ENCODE results near the gene FANK1. TPM values are rescaled to one million over a fixed set of nuclear protein-coding genes. Genes with fewer than 3 reads are reported as not detected.

Gene FANK1
- polyA plus RNA-seq, 1 donor from 2014 or later = 3.1 TPM

DNA sequence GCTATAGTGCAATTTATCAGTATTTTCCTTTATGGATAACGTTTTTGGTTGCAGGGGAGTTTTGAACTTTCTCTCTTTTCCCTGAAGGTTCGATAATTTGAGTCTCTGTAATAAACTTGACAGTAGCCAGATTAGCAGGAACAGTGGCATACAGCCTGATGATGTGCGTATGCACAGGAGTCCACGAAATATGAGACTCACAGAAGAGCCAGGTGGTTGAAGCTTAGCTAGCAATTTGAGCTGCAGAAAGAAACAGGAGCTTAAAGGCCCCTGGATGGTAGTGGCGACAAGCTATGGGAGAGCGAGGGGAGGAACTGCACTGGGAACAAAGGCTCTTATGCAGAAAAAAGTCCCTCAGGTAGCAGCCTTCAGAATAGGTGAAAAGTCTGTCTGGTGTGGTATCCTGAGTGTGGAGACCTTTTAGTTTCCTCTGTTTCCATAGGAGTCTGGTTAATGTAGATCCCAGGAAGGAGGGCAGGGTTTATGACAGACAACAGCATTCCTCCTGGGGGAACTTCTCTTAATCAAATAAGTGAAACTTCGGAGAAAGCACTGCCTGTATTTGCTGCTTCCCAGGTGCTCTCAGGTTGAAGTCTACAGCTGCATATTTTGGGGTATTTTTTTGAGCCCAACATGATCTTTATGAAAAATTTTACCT, 32.7 kb downstream of the FANK1 start:
- no peak overlapping the region for H3K4me3 ChIP-seq (ENCODE audit: low read length)
- no peak for TF ChIP-seq TAF1 (IDR thresholded peaks at IDR 0.05; ENCODE audit: low read depth)
- no peak for TF ChIP-seq MXI1 (conservative IDR thresholded peaks at IDR 0.05; ENCODE audit: poor library complexity, severe bottlenecking)
- TF ChIP-seq SMC3 (conservative IDR thresholded peaks at IDR 0.05; ENCODE audit: poor library complexity) = no peak
- no peak for TF ChIP-seq POLR2AphosphoS5 (IDR thresholded peaks at IDR 0.05)
- no peak for TF ChIP-seq RAD21 (conservative IDR thresholded peaks at IDR 0.05)
- TF ChIP-seq, protein P1, sequence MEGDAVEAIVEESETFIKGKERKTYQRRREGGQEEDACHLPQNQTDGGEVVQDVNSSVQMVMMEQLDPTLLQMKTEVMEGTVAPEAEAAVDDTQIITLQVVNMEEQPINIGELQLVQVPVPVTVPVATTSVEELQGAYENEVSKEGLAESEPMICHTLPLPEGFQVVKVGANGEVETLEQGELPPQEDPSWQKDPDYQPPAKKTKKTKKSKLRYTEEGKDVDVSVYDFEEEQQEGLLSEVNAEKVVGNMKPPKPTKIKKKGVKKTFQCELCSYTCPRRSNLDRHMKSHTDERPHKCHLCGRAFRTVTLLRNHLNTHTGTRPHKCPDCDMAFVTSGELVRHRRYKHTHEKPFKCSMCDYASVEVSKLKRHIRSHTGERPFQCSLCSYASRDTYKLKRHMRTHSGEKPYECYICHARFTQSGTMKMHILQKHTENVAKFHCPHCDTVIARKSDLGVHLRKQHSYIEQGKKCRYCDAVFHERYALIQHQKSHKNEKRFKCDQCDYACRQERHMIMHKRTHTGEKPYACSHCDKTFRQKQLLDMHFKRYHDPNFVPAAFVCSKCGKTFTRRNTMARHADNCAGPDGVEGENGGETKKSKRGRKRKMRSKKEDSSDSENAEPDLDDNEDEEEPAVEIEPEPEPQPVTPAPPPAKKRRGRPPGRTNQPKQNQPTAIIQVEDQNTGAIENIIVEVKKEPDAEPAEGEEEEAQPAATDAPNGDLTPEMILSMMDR (IDR thresholded peaks at IDR 0.05; ENCODE audit: poor library complexity, severe bottlenecking) = no peak
- TF ChIP-seq, protein P2, sequence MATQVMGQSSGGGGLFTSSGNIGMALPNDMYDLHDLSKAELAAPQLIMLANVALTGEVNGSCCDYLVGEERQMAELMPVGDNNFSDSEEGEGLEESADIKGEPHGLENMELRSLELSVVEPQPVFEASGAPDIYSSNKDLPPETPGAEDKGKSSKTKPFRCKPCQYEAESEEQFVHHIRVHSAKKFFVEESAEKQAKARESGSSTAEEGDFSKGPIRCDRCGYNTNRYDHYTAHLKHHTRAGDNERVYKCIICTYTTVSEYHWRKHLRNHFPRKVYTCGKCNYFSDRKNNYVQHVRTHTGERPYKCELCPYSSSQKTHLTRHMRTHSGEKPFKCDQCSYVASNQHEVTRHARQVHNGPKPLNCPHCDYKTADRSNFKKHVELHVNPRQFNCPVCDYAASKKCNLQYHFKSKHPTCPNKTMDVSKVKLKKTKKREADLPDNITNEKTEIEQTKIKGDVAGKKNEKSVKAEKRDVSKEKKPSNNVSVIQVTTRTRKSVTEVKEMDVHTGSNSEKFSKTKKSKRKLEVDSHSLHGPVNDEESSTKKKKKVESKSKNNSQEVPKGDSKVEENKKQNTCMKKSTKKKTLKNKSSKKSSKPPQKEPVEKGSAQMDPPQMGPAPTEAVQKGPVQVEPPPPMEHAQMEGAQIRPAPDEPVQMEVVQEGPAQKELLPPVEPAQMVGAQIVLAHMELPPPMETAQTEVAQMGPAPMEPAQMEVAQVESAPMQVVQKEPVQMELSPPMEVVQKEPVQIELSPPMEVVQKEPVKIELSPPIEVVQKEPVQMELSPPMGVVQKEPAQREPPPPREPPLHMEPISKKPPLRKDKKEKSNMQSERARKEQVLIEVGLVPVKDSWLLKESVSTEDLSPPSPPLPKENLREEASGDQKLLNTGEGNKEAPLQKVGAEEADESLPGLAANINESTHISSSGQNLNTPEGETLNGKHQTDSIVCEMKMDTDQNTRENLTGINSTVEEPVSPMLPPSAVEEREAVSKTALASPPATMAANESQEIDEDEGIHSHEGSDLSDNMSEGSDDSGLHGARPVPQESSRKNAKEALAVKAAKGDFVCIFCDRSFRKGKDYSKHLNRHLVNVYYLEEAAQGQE (IDR thresholded peaks at IDR 0.05; ENCODE audit: borderline replicate concordance) = no peak
- no peak for TF ChIP-seq EP300 (conservative IDR thresholded peaks at IDR 0.05; ENCODE audit: poor library complexity, severe bottlenecking)
- no peak for TF ChIP-seq EZH2 (IDR thresholded peaks at IDR 0.05; ENCODE audit: borderline replicate concordance, insufficient read depth, low read length, poor library complexity, severe bottlenecking)

GRCh38 chr10:125929618-125930017, 33.3 kb downstream of the FANK1 start:
- H3K79me2 ChIP-seq (replicated peaks; ENCODE audit: insufficient read depth, low read length) = no peaks in the 10 kb centered on the region
- no peaks in the 10 kb centered on the region for H3F3A ChIP-seq (ENCODE audit: insufficient read depth, low read length, poor library complexity, severe bottlenecking)
- no peak overlapping the region for H3K27ac ChIP-seq (ENCODE audit: low read length)
- H2AFZ ChIP-seq (ENCODE audit: low read depth, low read length) = no peak overlapping the region
- TF ChIP-seq, protein P2 (IDR thresholded peaks at IDR 0.05; ENCODE audit: borderline replicate concordance) = no peak
- no peak for TF ChIP-seq EP300 (conservative IDR thresholded peaks at IDR 0.05; ENCODE audit: poor library complexity, severe bottlenecking)
- no peak for TF ChIP-seq MXI1 (conservative IDR thresholded peaks at IDR 0.05; ENCODE audit: poor library complexity, severe bottlenecking)
- no peak for TF ChIP-seq EZH2 (IDR thresholded peaks at IDR 0.05; ENCODE audit: borderline replicate concordance, insufficient read depth, low read length, poor library complexity, severe bottlenecking)
- no peak for TF ChIP-seq SMC3 (conservative IDR thresholded peaks at IDR 0.05; ENCODE audit: poor library complexity)
- no peak for TF ChIP-seq RAD21 (conservative IDR thresholded peaks at IDR 0.05)
- no peak for TF ChIP-seq TAF1 (IDR thresholded peaks at IDR 0.05; ENCODE audit: low read depth)
- TF ChIP-seq, protein P1 (IDR thresholded peaks at IDR 0.05; ENCODE audit: poor library complexity, severe bottlenecking) = no peak
- no peak for TF ChIP-seq POLR2AphosphoS5 (IDR thresholded peaks at IDR 0.05)
- H3K4me2 ChIP-seq (ENCODE audit: low read length) = no peak overlapping the region
- no peak overlapping the region for H3K4me3 ChIP-seq (ENCODE audit: low read length)
- no peaks in the 10 kb centered on the region for H3K9me2 ChIP-seq (ENCODE audit: insufficient read depth, low read length)
- no peak overlapping the region for H3K9ac ChIP-seq (ENCODE audit: low read length)
- H3K36me3 ChIP-seq (ENCODE audit: insufficient read depth, low read length) = no peaks in the 10 kb centered on the region
- no peaks in the 10 kb centered on the region for H4K20me1 ChIP-seq (ENCODE audit: insufficient read depth)
- no peaks in the 10 kb centered on the region for H3K9me3 ChIP-seq (ENCODE audit: low read length)
- no peaks in the 10 kb centered on the region for H3K27me3 ChIP-seq (ENCODE audit: insufficient read depth, low read depth, low read length)

More for the DNA sequence above, 32.7 kb downstream of the FANK1 start:
- Histone ChIP-seq H3K27ac (ENCODE audit: low read length) (no peak overlapping the region), H3F3A (ENCODE audit: insufficient read depth, low read length, poor library complexity, severe bottlenecking) (no peaks in the 10 kb centered on the region), H3K36me3 (ENCODE audit: insufficient read depth, low read length) (no peaks in the 10 kb centered on the region), H3K9me2 (ENCODE audit: insufficient read depth, low read length) (no peaks in the 10 kb centered on the region), H2AFZ (ENCODE audit: low read depth, low read length) (no peak overlapping the region), H3K9ac (ENCODE audit: low read length) (no peak overlapping the region), H3K27me3 (ENCODE audit: insufficient read depth, low read depth, low read length) (no peaks in the 10 kb centered on the region), H4K20me1 (ENCODE audit: insufficient read depth) (no peaks in the 10 kb centered on the region), H3K4me2 (ENCODE audit: low read length) (no peak overlapping the region), H3K79me2 (replicated peaks; ENCODE audit: insufficient read depth, low read length) (no peaks in the 10 kb centered on the region), H3K9me3 (ENCODE audit: low read length) (no peaks in the 10 kb centered on the region)

Measured in neural cell (in vitro differentiated cells).